GM21576 (cell line): ENCODE data around the gene DIABLO.
"Not testable (repeated sequence)": the region's sequence is repeated elsewhere in the genome, so short reads cannot be mapped to it uniquely, and the experiment has no call there.

Source experiments
- ATAC-seq: cut with Tn5 transposase; IDR thresholded peaks from one replicate; pipeline ENCODE4 v1.9.1; 2021; ENCODE audit warnings: mild to moderate bottlenecking, moderate library complexity; ENCODE audit not compliant: unreplicated experiment

DIABLO gene

GRCh38 chr12:122215771-122216170, 10.1 kb downstream of the DIABLO start:
- ATAC-seq = no peak

- ATAC-seq = no peak
Observed at GRCh38 chr12:122208073-122208820, 17.6 kb downstream of the DIABLO start.

GRCh38 chr12:122207391-122207790, 18.5 kb downstream of the DIABLO start:
- ATAC-seq = no peak

- no peak for ATAC-seq
Observed at GRCh38 chr12:122206976-122207375, 18.9 kb downstream of the DIABLO start.

GRCh38 chr12:122206111-122206881, 19.6 kb downstream of the DIABLO start:
- no peak for ATAC-seq

- no peak for ATAC-seq
Observed at GRCh38 chr12:122205053-122205925, 20.6 kb downstream of the DIABLO start.

- no peak for ATAC-seq
Observed at GRCh38 chr12:122204167-122205052, 21.4 kb downstream of the DIABLO start.

- ATAC-seq = no peak
Observed at GRCh38 chr12:122203301-122204166, 22.3 kb downstream of the DIABLO start, which contains the start of gene B3GNT4. Gene B3GNT4, plus strand, starts transcription at chr12:122203709. Its CDS starts 910 bp downstream, at chr12:122204619.

GRCh38 chr12:122202811-122203210, 23.0 kb downstream of the DIABLO start:
- not testable (repeated sequence) for ATAC-seq

- no peak for ATAC-seq
Observed at GRCh38 chr12:122202017-122202416, 23.8 kb downstream of the DIABLO start.

GRCh38 chr12:122201381-122201780, 24.5 kb downstream of the DIABLO start:
- no peak for ATAC-seq

GRCh38 chr12:122200541-122201175, 25.2 kb downstream of the DIABLO start:
- no peak for ATAC-seq

GRCh38 chr12:122199484-122200355, 26.1 kb downstream of the DIABLO start:
- no peak for ATAC-seq

GRCh38 chr12:122197612-122197966, 28.3 kb downstream of the DIABLO start:
- ATAC-seq = no peak

- ATAC-seq = no peak
Observed at GRCh38 chr12:122195405-122195804, 30.4 kb downstream of the DIABLO start.

- ATAC-seq = no peak
Observed at GRCh38 chr12:122194804-122195203, 31.0 kb downstream of the DIABLO start.

GRCh38 chr12:122192441-122192840, 33.4 kb downstream of the DIABLO start:
- ATAC-seq = no peak
